ENCODE results near the gene MRTO4. TPM values are rescaled to one million over a fixed set of nuclear protein-coding genes. Genes with fewer than 3 reads are reported as not detected.

Gene MRTO4
- total RNA-seq, 1 experiment from 2014 or later: 145 TPM

- Histone ChIP-seq H3K36me3 (ENCODE audit: insufficient read depth, low read length, poor library complexity, severe bottlenecking) (peaks cover 72% of the 10 kb centered on the region), H3K9me3 (ENCODE audit: low read depth, low read length, poor library complexity, severe bottlenecking) (no peaks in the 10 kb centered on the region), H3K4me1 (ENCODE audit: insufficient read depth, low read length, poor library complexity, severe bottlenecking) (no peaks in the 10 kb centered on the region), H3K27ac (ENCODE audit: low read depth, low read length, poor library complexity, severe bottlenecking) (no peak overlapping the region), H3K4me3 (ENCODE audit: low read depth, low read length, poor library complexity, severe bottlenecking) (no peak overlapping the region), H3K27me3 (replicated peaks; ENCODE audit: insufficient read depth, low read depth, low read length, poor library complexity) (no peaks in the 10 kb centered on the region)
- ChIA-PET CTCF (no interaction called here), POLR2A (ENCODE audit: low non-redundant PET) (no interaction called here)
- no peak for TF ChIP-seq EZH2 (IDR thresholded peaks at IDR 0.05; ENCODE audit: borderline replicate concordance, low read depth, low read length, poor library complexity, severe bottlenecking)
- TF ChIP-seq, protein P1, sequence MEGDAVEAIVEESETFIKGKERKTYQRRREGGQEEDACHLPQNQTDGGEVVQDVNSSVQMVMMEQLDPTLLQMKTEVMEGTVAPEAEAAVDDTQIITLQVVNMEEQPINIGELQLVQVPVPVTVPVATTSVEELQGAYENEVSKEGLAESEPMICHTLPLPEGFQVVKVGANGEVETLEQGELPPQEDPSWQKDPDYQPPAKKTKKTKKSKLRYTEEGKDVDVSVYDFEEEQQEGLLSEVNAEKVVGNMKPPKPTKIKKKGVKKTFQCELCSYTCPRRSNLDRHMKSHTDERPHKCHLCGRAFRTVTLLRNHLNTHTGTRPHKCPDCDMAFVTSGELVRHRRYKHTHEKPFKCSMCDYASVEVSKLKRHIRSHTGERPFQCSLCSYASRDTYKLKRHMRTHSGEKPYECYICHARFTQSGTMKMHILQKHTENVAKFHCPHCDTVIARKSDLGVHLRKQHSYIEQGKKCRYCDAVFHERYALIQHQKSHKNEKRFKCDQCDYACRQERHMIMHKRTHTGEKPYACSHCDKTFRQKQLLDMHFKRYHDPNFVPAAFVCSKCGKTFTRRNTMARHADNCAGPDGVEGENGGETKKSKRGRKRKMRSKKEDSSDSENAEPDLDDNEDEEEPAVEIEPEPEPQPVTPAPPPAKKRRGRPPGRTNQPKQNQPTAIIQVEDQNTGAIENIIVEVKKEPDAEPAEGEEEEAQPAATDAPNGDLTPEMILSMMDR (conservative IDR thresholded peaks at IDR 0.05; ENCODE audit: low read depth, low read length): no peak
- DNase-seq (ENCODE audit: low spot score): no peak
- intact Hi-C loops (cut with micrococcal nuclease; ENCODE audit: unreplicated experiment): no loop called here
- no TSS peak for BruUV-seq (replicated peaks)
These were observed 19.1 kb upstream of the MRTO4 start for GRCh38 chr1:19232524-19232846.

- no TSS peak for BruUV-seq (replicated peaks)
- intact Hi-C loops (cut with micrococcal nuclease; ENCODE audit: unreplicated experiment): no loop called here
- CTCF ChIA-PET: no interaction called here
- H3K27me3 ChIP-seq (replicated peaks; ENCODE audit: insufficient read depth, low read depth, low read length, poor library complexity): no peaks in the 10 kb centered on the region
- no peak for DNase-seq (ENCODE audit: low spot score)
- H3K27ac ChIP-seq (ENCODE audit: low read depth, low read length, poor library complexity, severe bottlenecking): no peak overlapping the region
- TF ChIP-seq, protein P1 (conservative IDR thresholded peaks at IDR 0.05; ENCODE audit: low read depth, low read length): no peak
- no peak for TF ChIP-seq EZH2 (IDR thresholded peaks at IDR 0.05; ENCODE audit: borderline replicate concordance, low read depth, low read length, poor library complexity, severe bottlenecking)
- H3K36me3 ChIP-seq (ENCODE audit: insufficient read depth, low read length, poor library complexity, severe bottlenecking): peaks cover 79% of the 10 kb centered on the region
- H3K9me3 ChIP-seq (ENCODE audit: low read depth, low read length, poor library complexity, severe bottlenecking): no peaks in the 10 kb centered on the region
- POLR2A ChIA-PET (ENCODE audit: low non-redundant PET): no interaction called here
- H3K4me1 ChIP-seq (ENCODE audit: insufficient read depth, low read length, poor library complexity, severe bottlenecking): no peaks in the 10 kb centered on the region
- H3K4me3 ChIP-seq (ENCODE audit: low read depth, low read length, poor library complexity, severe bottlenecking): no peak overlapping the region
These were observed 17.4 kb upstream of the MRTO4 start for GRCh38 chr1:19234224-19234623.

DNA sequence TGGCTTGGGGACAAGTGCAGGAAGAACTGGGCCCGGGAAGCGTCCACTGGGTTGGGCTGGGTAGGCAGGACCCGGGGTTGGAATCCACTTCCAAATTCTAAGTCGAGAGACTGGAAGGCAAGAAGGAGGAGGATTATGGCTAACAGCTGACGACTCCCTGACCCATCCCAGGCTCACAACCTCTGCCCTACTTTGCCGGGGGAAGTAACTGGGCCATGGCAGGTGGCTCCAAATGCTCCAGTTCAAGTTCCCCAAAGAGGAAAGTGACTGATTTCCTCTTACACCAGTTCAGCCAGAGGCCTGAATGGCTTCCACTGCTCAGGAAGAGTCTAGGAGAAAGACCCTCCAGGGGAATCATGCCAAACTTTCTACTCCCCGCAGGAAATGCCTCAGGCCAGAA, 11.7 kb upstream of the MRTO4 start:
- Histone ChIP-seq H3K9me3 (ENCODE audit: low read depth, low read length, poor library complexity, severe bottlenecking) (no peaks in the 10 kb centered on the region), H3K4me1 (ENCODE audit: insufficient read depth, low read length, poor library complexity, severe bottlenecking) (no peaks in the 10 kb centered on the region), H3K36me3 (ENCODE audit: insufficient read depth, low read length, poor library complexity, severe bottlenecking) (peaks cover 87% of the 10 kb centered on the region), H3K4me3 (ENCODE audit: low read depth, low read length, poor library complexity, severe bottlenecking) (no peak overlapping the region), H3K27ac (ENCODE audit: low read depth, low read length, poor library complexity, severe bottlenecking) (no peak overlapping the region), H3K27me3 (replicated peaks; ENCODE audit: insufficient read depth, low read depth, low read length, poor library complexity) (no peaks in the 10 kb centered on the region)
- no TSS peak for BruUV-seq (replicated peaks)
- intact Hi-C loops (cut with micrococcal nuclease; ENCODE audit: unreplicated experiment): no loop called here
- CTCF ChIA-PET: interaction anchor here (0.6 kb wide), 1 partner anchor 356 kb away, joined by 3 read pairs; no protein-coding TSS in a partner anchor
- TF ChIP-seq EZH2 (IDR thresholded peaks at IDR 0.05; ENCODE audit: borderline replicate concordance, low read depth, low read length, poor library complexity, severe bottlenecking): no peak
- TF ChIP-seq, protein P1 (conservative IDR thresholded peaks at IDR 0.05; ENCODE audit: low read depth, low read length): no peak
- no peak for DNase-seq (ENCODE audit: low spot score)
- POLR2A ChIA-PET (ENCODE audit: low non-redundant PET): no interaction called here
